Lower leg skin (tissue), 3 donors: ENCODE data around the gene C2orf72.

Experiments
- CTCF ChIP-seq, 3 donors: fragments of 450-650 bp; IDR thresholded peaks; one replicate each; pipeline ENCODE4 v1.5.1; 2016; ENCODE audit warnings: antibody characterized with exemption in 3 of 3, mild to moderate bottlenecking in 3 of 3, moderate library complexity in 2 of 3
- POLR2A ChIP-seq, 2 donors: fragments of 450-650 bp; IDR thresholded peaks; one replicate each; pipeline ENCODE4 v1.6.1; 2016 to 2017; ENCODE audit warnings: antibody characterized with exemption in 2 of 2, mild to moderate bottlenecking in 1 of 2, moderate library complexity in 1 of 2

GRCh38 chr2:231001921-231002320 lies 35.4 kb upstream of the C2orf72 start:
- TF ChIP-seq CTCF (IDR thresholded peaks at IDR 0.05) (no peak), POLR2A (IDR thresholded peaks at IDR 0.05) (no peak)
